ENCODE measurements around the gene OBSCN.

Gene OBSCN

GRCh38 chr1:228277491-228278431, 69.9 kb downstream of the OBSCN start:
- DNase-seq: no peak

- DNase-seq: no peak
These were observed 70.6 kb downstream of the OBSCN start for GRCh38 chr1:228278432-228278941.

DNA sequence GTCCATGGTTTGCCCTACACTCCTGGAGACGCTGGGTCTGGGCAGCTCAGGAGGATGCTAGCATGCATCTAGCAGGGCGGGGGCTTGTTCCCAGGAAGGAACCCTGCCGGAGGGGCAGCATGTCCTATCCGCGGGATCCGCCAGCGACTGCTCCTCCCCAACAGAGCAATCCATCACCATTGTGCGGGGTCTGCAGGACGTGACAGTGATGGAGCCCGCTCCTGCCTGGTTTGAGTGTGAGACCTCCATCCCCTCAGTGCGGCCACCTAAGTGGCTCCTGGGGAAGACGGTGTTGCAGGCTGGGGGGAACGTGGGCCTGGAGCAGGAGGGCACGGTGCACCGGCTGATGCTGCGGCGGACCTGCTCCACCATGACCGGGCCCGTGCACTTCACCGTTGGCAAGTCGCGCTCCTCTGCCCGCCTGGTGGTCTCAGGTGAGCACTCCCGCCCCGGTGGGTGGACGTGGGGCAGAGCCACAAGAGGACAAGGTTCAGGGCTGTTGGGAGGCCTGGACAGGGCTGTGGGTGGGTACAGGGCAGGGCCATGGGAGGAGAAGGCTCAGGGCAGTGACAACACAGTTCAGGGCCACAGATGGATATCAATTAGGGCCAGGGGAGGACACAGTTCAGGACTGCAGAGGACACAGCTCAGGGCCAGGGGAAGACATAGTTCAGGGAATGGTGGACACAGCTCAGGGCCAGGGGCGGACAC, 71.3 kb downstream of the OBSCN start:
- DNase-seq: no peak

- no peak for DNase-seq
These were observed 71.9 kb downstream of the OBSCN start for GRCh38 chr1:228279722-228280105.

DNA sequence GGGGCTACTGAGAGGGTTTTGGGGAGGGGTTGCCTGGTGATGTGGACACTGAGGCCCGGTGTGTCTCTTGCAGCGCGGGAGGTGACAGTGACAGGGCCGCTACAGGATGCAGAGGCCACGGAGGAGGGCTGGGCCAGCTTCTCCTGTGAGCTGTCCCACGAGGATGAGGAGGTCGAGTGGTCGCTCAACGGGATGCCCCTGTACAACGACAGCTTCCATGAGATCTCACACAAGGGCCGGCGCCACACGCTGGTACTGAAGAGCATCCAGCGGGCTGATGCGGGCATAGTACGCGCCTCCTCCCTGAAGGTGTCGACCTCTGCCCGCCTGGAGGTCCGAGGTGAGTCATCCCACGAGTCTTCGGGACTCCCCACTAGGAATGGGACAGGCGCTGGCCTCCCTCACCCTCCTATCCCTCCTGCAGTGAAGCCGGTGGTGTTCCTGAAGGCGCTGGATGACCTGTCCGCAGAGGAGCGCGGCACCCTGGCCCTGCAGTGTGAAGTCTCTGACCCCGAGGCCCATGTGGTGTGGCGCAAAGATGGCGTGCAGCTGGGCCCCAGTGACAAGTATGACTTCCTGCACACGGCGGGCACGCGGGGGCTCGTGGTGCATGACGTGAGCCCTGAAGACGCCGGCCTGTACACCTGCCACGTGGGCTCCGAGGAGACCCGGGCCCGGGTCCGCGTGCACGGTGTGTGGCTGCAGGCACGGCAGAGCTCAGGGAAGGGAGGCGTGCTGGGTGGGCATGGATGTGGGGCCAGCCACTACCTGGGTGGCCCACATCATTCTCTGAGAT, 72.5 kb downstream of the OBSCN start:
- DNase-seq: no peak

- no peak for DNase-seq
These were observed 73.2 kb downstream of the OBSCN start for GRCh38 chr1:228280961-228281591.

GRCh38 chr1:228281631-228282328, 73.9 kb downstream of the OBSCN start:
- no peak for DNase-seq

DNA sequence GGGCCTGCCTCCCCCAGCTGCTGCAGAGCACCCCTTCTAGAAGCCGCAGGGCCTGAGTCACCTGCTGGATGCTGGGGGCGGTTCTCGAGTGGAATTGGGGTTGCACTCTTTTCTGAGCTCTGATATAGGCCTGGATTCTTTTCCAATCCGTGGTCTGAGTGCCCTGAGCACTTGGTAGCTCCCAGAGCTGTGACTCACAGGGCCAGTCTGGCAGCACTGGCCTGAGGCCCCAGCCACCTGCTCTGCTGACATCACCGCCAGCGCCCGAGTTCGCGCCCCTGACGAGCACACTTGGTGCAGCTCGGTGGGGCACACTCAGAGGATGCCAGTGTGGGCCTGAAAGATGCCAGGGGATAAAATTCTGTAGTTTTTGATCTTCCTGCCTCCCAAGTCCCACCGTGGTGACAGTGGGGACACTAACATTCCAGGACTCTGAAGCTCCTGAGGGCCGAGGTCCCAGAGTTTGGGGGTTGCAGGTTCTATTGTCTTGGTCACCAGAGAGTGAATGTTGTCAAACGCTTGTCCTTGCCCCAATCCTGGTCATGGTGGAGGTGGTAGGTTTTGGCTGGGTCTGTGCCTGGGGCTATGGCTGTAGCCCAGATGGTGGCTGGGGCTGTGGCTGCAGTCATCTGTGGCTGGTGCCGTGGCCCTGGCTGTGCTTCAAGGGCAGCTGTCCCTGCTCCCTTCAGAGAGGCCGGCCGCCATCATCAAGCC, 74.6 kb downstream of the OBSCN start:
- no peak for DNase-seq

GRCh38 chr1:228283043-228283371, 75.2 kb downstream of the OBSCN start:
- no peak for DNase-seq

GRCh38 chr1:228283476-228284147, 75.8 kb downstream of the OBSCN start:
- no peak for DNase-seq

DNA sequence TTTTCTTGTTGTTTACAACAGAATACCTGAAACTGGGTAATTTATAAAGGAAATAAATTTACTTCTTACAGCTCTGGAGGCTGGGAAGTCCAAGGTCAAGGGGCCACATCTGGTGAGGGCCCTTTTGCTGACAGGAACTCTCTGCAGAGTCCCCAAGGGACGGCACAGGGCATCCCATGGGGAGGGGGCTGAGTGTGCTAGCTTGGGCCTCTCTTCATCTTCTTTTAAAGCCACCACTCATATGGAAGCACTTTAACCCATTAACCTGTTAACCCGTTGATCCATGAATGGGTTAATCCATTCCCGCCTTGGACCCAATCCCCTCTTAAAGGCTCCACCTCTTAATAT, 76.3 kb downstream of the OBSCN start:
- DNase-seq: no peak

DNA sequence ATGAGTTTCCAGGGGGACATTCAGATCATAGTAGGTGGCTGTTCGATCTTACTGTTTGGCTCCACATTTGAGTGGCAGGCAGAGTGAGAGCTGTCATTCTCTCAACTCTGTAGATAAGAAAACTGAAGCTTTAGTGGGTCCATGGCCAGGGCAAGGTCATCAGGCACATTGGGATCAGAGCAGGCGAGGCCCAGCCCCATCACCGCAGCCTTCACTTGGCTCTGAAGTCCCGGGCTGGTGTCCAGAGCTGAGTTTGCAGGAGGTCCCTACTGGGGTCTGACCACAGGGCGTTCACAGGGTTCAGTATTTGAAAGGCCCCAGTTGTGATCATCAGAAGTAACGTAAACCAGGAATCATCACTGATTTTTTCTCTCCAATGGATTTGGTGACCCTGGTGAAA, 76.7 kb downstream of the OBSCN start:
- no peak for DNase-seq

DNA sequence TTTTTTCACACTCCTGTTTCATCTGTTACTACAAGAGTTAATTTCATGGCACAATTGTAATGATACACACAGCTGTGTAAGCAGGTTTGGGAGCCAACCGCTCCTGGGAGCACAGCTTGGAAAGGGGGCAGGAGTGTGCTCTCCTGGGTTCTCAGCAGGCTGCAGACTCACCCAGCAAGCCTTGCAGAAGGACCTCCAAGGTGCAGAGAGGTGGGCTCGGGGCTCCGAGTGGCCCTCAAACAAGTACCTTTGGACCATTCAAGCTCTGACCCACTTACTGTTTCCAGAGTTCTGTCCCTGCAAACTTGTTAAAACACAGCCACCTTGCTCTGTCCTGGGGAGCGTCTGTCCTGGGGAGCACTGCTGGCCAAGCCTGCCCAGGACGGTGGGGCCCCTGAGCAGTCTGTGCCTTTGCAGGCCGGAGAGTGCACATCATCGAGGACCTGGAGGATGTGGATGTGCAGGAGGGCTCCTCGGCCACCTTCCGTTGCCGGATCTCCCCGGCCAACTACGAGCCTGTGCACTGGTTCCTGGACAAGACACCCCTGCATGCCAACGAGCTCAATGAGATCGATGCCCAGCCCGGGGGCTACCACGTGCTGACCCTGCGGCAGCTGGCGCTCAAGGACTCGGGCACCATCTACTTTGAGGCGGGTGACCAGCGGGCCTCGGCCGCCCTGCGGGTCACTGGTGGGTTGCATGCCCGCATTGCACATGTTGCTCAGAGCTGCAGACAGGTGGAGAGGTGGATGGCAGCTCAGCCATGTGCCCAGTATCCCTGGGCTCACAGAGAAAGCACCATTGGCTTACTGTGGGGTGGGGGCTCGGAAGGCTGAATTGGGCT, 78.0 kb downstream of the OBSCN start:
- DNase-seq: no peak

- DNase-seq: no peak
These were observed 78.9 kb downstream of the OBSCN start for GRCh38 chr1:228286505-228287417.

DNA sequence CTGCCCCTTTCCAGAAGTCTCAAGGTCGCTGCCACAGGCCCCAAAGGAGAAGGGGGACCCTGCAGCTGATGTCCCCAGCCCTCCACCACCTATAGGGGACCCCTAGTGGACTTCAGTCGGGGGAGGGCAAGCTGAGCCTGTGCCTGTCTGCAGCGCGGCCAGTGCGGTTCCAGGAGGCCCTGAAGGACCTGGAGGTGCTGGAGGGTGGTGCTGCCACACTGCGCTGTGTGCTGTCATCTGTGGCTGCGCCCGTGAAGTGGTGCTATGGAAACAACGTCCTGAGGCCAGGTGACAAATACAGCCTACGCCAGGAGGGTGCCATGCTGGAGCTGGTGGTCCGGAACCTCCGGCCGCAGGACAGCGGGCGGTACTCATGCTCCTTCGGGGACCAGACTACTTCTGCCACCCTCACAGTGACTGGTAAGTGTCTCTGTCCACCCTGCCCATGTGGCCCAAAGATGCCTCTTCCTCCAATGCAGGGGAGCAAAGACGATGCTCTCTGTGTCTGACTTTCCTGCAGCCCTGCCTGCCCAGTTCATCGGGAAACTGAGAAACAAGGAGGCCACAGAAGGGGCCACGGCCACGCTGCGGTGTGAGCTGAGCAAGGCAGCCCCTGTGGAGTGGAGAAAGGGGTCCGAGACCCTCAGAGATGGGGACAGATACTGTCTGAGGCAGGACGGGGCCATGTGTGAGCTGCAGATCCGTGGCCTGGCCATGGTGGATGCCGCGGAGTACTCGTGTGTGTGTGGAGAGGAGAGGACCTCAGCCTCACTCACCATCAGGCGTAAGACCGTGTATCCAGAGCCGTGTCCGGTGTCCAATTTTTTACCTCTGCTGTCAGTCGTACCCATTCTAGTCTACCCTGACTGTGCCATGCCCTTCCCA, 79.9 kb downstream of the OBSCN start:
- DNase-seq: no peak

- no peak for DNase-seq
These were observed 80.8 kb downstream of the OBSCN start for GRCh38 chr1:228288536-228289238.

DNA sequence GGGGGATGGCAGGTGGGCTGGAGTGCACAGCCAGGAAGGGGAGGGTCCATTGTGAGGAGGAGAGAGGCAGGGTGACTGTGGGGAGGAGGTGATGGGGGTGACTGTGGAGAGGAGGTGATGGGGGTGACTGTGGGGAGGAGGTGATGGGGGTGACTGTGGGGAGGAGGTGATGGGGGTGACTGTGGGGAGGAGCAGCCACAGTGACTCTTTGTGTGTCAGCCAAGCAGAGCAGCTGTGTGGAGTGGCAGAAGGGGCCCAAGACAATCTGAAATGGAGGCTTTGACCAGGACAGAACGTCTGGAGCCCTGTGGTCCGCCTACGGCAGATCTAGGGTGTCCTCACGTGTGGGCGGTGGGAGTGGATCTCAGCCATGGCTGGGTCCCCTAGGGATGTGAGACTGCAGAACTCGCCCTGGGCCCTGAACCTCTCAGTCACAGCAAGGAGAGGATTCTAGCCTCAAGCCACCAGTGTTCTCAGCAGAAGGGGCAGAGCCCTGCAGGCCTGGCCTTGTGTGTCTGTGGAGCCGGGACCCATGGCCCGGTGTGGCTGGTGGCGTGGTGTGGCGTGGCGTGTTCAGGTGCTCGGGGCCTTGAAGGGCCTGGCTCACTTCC, 81.5 kb downstream of the OBSCN start:
- no peak for DNase-seq
